T1000 (cell line): ENCODE measurements around the gene PIEZO2.
"Not testable (repeated sequence)": the region's sequence is repeated elsewhere in the genome, so short reads cannot be mapped to it uniquely, and the experiment has no call there.

ENCODE experiments used
- DNase-seq: peaks from one replicate; lab custom pipeline; 2025; ENCODE audit warnings: mixed read lengths; lab: John Stamatoyannopoulos, UW

Gene PIEZO2

DNA sequence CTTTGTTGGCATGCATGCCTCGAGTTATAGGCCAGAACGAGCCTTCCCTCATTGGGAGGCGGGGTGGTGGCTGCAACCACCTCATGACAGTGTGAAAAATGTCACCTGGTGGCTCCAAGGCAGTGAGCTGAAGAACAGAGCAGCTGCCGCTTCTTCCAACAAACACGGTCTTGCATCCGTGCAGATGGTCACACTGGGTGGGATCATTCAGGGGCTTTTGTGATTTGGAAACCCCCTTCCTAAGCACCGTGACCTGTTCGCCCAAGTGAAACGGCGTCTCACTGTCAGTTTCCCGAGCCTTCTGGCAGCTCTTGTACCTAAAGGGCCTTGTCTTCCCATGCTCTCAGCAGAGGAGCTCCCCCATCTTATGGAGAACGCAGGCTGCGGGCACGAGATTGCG, 463.9 kb downstream of the PIEZO2 start:
- DNase-seq: no peak

DNA sequence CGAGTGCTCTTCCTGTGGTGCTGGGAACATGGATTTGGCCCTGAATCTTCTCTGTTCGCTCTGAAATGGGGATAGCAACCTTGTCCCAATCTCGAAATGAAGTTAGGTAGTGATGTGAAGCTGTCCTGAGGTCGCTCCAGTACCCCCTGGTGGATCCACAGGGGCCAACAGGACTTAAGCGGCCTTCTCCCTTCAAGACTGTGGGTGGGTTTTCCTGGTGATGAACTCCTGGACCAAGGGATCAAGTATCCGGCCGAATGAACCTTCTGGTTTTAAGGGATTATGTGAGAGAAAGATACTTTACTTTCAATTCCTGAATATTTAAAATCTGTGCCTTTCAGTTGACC, 467.0 kb downstream of the PIEZO2 start:
- DNase-seq: no peak

DNA sequence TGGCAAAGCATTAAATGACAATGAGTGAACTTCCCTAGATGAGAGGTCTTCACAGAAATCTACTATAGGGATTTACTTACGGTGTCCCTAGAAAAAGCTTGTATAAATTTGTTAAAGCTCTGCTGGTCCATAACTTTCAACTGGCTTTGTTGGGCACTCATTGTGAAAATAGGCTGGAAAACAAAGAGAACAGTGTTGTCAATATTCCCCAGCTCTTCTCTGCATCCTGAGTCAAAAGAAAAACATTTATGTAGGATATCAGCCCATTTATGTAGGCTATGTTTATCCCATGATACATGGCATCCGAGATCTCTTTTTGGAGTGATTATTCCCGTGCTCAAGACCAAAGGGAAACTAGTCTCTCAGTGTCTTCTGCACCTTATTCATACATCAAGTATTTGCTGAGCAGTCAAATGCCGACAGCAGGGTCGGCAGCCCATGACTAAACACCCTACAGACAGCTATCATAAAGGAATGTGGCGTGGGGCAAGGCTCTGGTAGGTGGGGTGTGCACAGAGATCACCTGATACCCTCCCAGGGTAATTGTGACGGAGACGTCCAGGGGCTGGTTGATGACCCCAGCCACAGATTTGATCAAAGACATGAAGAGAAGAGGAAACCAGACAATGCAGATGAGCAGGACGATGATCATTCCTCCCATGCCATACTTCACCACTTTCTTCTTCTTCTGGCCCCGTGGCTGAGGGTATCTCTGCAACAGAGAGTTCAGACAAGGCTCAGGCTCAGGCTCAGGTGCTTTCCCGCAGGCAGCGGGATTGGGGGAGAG, 467.6 kb downstream of the PIEZO2 start:
- no peak for DNase-seq

DNA sequence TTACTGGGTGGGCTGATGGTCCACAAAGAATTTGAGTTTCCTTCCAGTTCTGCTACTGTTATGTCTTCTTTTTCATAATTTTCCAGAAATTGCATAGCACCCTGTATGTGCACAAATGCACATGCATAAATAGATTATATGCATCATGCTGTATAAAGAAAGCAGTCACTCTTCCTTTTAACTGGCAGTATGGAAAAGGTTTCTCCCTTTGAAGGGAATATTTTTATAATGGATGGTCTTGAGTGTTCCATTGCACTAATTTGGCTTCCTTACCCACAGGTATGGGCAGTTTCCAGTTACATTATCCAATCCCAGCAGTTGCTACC, 469.1 kb downstream of the PIEZO2 start:
- DNase-seq: no peak

DNA sequence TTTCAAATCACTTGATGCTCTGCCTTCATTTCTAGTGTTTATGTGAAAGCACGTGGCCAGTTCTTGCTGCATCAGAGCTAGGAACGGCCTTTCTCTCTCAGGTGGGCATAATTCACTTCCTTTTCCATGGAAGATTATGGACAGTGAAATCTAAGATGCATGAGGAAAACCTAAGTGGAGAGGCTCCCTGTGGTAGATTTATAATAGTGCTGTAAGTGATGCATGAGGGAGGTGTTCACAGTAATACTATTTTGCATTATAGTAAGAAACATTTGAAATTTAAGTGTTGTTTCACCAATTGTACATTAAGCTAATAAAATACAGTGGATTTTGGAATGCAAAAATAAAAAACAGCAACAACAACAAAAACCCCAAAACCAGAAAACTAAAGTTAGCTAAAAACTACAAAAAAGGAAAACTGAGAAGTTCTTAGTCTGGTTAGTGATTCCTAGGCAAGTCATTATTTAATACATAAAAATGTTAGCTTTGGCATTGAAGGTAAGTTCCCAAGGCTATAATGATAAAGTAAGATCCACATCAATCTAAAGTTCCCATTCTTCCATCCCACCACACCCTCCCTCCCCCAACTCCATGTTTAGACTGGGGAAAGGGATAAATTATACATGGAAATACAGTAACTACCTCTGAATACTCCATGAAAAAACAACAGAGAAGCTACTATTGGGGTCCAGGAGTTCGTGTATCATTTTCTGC, 469.7 kb downstream of the PIEZO2 start:
- no peak for DNase-seq

DNA sequence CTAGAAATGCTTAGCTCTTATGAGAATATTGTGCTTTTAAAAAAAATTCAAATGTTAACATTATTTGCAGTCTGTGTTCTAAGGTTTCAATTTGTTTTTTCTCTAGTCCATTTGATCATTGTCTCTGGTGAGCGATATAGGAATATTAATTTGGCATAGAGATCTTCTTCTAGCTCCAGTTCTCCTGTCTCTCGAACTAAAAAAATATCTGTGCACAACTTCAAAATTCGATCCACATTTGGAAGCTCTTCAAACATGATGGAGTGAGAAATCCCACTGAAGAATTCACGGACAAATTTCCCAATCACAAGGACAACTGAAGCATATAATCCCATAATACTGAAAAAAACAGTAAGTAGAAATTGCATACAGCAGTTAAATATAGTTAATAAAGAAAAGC, 477.9 kb downstream of the PIEZO2 start:
- no peak for DNase-seq

DNA sequence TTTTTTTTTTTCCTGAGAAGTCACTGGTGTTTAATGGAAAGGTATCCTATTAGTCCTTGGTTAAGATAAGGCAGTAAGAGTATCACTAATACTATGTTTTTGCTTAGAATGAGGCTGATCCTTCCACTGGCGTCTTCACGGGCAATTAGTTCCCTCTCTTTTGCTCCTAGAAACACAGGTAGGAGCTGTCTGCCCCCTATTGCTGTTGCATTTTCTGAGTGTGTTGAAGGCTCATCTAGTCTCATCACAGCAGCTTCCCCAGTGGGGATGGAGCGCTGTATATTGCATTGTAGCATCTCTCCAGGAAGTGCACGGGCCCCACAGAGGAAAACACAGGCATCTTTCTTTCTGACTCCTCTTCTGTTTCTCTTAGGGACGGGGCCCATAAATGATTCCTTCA, 478.5 kb downstream of the PIEZO2 start:
- no peak for DNase-seq

DNA sequence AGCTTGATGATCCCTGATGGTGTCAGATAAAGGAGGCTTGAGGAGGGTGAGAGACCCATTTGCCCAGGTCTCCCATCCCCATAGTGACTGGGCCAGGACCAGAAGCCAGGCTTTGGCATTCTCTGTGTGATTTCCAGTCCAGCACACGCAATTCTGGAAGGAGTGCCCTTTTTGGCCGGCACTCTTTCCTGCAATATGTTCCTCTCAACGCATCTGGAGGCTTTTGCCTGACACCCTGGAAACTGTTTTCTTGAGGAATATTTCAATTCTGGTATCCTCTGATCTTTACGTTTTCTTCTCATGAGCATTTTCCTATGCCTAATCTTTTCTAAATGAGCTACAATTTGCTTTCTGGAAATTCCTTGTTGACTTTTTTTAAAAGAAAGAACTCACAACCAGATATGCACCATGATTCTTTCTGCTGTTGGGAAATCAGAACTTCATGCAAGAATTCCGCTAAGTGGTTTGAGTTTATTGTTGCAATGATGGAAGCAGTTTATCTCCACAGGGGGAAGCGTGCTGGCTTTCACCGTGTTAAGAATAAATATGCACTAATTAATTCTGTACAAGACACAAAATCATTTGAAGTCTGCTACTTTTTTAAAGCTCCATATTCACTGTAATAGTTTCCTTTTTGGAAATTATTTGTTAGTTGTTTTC, 479.8 kb downstream of the PIEZO2 start:
- no peak for DNase-seq

DNA sequence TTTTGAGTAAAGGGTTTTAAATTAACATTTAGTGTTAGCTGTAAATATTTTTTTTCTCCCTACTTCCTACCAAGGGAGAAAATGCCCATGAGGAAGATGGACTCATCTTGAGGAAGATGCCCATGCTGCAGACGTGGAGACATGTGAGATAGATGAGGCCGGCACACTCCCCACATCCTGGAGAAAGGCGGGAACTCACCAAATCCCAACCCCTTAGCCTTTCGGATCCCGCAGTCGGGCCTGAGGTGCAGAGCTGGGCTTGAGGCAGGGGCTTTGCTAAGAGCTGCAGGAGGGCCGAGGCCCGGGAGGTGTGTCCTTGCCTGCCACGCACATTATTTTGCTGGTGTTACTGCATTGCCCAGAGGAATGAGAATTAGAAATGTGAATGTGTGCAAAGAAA, 485.6 kb downstream of the PIEZO2 start:
- DNase-seq: no peak

DNA sequence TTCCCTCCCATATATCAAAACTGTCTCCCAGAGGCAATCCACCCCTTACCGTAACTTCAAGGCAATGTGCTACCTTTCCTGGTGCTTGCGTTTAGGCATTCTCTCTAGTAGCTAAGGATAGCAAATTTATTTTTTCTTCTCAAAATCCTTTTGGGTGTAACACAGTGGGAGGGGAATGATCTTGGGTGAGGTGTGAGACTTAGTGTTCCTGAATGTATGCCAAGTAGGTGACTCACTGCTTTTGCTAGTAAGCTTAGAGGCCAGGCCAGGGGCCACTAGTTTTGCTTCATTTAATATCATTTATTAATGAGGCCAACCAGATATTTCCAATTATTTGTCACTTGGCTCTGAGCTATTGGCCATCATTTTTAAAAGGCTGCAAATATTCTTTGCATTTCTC, 488.1 kb downstream of the PIEZO2 start:
- DNase-seq: no peak

DNA sequence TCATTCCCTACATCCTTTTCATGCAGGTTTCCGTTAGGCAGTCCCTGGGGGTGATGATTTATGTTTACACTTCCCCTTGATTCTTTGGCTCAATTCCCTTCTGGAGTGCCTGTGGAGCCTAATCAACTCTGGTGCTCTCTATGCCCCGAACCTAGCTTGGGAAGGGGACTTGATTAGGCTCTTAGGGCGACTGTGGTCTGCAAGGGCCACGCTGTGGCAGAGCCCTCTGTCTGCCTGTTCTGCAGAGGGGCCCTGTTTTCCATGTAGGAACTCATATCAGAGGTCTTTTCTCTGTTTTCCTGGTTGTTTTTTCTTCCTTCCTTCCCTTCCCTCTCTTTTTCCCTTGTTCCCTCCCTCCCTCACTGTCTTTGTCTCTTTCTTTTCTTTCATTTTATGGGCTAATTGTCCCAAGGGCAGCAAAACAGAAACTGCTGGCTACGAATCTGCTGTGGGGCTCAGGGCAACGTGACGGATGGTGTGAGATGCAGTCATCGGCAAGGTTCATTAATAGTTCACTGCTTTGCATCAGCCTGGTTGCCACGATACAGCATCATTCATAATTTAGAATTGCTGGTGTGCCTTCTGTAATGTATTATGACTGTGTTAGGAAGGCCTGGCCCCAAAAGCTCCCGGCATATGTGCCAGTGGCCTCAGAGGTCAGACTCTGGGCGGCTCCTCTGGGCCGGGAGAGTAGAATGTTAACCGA, 489.0 kb downstream of the PIEZO2 start:
- DNase-seq: no peak

DNA sequence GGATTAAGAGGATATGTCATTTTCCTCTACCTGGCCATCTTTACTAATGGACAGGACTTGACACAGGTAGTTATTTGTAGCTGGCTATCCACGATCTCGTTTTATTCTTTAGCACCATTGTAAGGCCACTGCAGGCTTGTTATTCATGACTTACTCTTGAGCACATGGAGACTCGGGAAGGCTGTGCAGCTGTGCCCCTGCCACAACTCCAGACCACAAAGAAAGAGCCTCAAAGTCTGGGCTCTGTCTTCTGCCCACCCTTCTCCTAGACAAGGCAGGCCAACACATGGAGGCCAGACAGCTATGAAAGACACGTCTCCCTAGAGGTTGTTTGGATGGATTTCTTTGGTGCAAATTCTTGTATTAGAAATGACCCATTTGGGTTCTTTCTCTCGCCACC, 489.8 kb downstream of the PIEZO2 start:
- DNase-seq: no peak

DNA sequence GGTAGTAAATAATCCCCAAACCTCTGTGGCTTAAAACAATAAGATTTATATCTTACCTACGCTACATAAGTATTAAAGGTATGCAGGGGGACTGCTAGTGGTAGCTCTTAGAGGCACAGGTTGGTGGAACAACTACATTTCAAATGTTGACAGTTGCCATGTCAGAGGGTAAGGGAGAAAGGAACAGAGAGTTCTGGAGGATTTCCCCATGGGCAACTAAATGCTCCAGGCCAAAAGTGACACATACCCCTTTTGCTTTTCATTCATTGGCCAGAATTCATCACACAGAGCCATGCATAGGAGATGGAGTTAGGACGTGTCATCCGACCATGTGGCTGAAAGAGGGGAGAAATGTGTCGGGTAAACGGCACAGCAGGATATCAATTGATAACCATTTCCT, 490.4 kb downstream of the PIEZO2 start:
- no peak for DNase-seq

DNA sequence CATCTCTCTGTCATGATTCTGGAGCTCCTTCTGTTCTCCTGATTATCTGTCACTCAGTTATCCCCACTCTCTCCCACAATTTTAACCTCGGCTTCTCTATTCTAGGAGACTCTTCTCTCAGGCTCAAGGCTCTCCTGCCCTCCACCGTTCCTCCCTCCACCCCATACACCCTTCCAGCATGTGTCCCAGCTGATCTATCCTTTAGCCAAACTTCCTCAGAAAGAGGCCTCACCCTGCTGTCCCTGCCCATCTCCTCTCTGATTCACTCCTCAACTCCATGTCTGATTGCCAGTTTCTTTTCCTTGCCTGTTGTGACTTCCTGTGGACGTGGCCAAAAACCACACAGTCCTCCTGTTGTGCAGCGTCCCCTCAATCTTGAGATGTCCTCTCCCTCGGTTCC, 505.4 kb downstream of the PIEZO2 start:
- not testable (repeated sequence) for DNase-seq

DNA sequence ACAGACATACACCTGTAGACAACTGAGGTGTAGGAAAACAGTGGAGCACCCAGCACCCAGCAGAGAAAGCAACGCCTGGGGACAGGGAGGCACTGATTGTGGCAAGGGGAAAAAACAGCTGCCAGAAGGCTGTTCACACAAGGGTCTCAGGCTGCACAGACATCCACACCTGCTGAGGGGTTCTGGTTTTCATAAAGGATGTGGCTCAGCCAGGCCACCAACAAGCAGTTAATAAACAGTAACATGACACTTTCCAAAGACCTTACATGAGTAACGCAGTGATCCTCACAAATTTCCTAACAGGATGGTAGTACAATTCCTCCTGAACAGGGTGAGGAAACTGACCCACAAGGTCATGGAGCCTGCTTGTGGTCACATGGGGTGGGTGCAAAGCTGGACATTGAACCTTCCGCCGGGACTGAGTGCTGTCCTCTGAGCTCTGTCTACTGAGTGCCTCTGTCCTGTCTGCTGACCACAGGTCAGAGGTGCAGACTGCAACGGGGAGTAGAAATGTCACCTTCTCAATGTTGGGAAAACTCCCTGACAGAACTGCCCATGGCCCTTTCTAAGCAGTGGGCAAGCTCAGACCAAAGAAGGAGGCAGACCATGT, 506.3 kb downstream of the PIEZO2 start:
- DNase-seq: not testable (repeated sequence)

DNA sequence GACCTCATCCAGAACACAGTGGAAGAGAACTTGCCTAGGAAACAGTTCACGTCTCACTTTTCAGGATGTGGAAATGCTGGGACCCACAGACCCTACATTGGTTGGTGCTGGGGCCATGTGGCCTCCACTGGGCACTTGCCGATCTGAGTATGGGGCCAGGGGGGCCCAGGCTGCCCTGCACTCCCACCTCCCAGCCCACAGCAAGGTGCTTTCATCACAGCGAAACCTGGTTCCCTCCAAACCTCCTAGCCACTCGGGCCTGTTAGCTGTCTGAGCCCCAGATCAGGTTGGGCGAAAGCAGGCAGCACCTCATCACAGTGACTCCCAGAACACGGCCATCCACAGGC, 510.9 kb downstream of the PIEZO2 start:
- DNase-seq: not testable (repeated sequence)

DNA sequence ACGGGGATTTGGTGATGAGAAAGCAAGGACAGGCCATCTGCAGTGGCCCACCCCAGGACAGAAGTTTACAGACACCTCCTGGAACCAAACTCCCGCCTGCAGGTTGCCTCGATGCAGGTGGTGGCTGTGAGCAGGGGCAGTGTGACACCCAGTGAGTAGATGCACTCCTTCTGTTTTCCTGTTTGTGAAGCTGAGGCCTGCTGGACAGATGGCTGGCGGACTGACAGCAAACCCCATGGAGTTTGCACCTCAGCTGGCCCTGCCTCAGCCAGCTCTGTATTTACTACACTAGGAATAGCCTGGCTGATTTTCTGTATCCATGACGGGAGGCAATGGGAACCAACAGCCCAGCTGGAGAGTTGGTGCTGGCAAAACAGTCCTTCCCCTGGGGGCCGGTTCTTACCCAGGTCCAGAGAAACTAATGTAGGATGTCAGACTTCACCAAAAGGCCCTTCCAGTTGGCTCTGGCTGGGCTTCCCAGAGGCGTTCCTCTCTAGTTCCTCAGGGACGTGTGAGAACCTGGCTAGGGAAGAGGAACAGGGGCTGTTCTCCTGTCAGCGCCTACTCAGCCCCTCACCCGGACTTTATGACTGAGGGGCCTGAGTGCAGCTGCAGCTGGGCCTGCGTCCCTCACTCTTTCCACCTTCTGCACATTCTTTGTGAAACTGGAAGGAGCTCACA, 511.4 kb downstream of the PIEZO2 start:
- DNase-seq: not testable (repeated sequence)

DNA sequence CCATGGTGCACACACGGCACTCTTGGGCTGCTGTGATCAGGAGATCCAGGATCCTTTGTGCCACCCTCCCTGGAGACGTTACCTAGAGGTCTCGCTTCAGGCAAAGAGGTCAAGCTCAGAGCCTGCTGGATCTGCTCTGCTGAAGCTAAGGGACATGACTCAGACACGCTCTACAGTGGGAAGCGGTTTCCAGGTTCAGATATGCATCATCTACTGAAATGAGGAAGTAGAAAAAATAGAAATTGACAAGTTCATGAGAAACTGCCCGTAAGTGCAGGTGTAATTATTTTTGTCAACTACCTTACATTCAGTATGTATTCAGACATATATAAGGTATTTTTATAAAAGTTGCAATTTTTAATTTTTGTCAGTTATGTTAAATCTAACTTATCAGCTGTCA, 520.3 kb downstream of the PIEZO2 start:
- DNase-seq: not testable (repeated sequence)

DNA sequence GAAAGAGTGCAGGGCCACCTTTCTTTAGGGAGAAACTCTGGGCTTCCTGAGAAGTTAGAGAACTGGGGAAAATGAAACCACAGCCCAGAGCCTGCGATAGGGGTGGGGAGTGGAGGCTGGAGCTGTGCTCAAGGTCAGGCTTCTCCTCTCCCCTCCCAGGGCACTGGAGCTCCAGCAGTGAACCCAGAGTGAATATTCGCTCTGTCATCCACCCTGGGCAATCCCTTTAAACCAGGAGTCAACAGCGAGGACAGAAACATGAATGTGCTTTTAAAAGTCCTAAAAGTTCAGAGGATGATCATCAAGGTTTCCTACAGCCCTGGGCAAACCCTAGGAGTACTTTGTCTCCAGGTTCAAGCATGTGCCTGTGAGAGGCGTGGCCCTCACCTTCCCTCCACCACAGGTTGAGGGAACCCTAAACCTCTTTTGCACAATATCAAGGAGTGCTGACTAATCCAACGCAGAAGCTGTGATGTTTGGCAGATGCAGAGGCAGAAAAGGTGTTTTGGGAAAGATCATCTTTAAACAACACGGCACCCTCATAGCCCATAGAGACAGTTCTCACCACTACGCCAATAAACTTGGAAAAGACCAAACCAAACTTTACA, 522.7 kb downstream of the PIEZO2 start:
- DNase-seq: not testable (repeated sequence)

DNA sequence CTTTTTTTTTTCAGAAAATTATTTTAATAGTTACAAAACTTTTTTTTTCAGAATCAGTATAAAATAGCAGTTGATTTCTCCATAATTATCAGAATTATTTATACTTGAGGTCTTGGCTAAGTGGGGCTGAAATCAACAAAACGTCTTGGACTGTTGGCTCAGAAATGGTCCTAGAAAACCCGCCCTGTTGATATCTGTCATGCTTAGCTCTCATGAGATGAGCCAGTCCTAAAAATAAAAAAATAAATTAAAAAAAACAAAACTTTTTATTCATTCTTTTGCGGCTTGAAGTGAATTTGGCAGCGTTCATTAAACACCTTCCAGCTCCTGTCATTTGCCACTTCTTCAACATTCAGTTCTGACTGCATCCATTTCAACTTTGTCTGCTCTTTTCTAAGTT, 525.8 kb downstream of the PIEZO2 start:
- DNase-seq: not testable (repeated sequence)

DNA sequence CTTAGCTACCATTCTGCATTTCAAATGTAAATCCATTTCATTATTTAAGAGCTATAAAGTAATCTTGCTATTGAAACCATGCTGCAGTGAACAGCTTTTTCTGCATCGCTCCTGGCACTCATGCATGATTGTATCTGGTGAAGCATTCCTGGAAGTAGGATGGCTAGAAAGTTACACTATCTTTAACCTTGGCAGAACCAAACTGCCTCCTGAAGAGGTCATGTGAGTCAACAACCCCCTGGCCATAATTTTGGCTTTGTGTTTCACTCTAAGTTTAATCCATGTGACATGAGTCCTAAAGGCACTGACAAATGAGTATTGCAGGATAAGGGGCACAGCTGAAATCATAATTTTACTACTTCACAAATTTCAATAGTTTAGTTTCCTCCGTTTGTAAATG, 526.4 kb downstream of the PIEZO2 start:
- DNase-seq: not testable (repeated sequence)
